WTC11 (cell line): ENCODE data around the gene AK8.

Experiments used
- AFF4 ChIP-seq: sonication (generic); formaldehyde crosslinking; IDR thresholded peaks from 2 replicates; pipeline ENCODE4 v1.8.1; 2023; ENCODE audit warnings: mild to moderate bottlenecking, missing genetic modification reagents, borderline replicate concordance
- ATF2 ChIP-seq: sonication (generic); formaldehyde crosslinking; IDR thresholded peaks from 2 replicates; pipeline ENCODE4 v1.8.1; 2022; ENCODE audit warnings: low read depth, missing genetic modification reagents, borderline replicate concordance
- CTCF ChIP-seq: fragments of 200-600 bp; IDR thresholded peaks from 2 replicates; pipeline ENCODE4 v1.8.0; 2022; ENCODE audit warnings: antibody characterized with exemption
- ETV6 ChIP-seq: sonication (generic); formaldehyde crosslinking; IDR thresholded peaks from 2 replicates; pipeline ENCODE4 v1.8.1; 2022; ENCODE audit warnings: mild to moderate bottlenecking, missing genetic modification reagents
- IRF1 ChIP-seq: sonication (generic); formaldehyde crosslinking; IDR thresholded peaks from 2 replicates; pipeline ENCODE4 v1.8.0; 2023; ENCODE audit warnings: missing genetic modification reagents
- IRF2 ChIP-seq: sonication (generic); formaldehyde crosslinking; IDR thresholded peaks from 2 replicates; pipeline ENCODE4 v1.8.0; 2022; ENCODE audit warnings: low read depth, missing genetic modification reagents, borderline replicate concordance
- MLX ChIP-seq: sonication (generic); formaldehyde crosslinking; IDR thresholded peaks from 2 replicates; pipeline ENCODE4 v1.8.1; 2023; ENCODE audit warnings: mild to moderate bottlenecking, missing genetic modification reagents, moderate library complexity
- MXD4 ChIP-seq: fragments of 250-450 bp; sonication (Bioruptor Pico); IDR thresholded peaks from 2 replicates; pipeline ENCODE4 v1.8.0; 2021; ENCODE audit warnings: mild to moderate bottlenecking, moderate library complexity, borderline replicate concordance
- SP1 ChIP-seq: sonication (generic); formaldehyde crosslinking; conservative IDR thresholded peaks from 2 replicates; pipeline ENCODE4 v1.8.1; 2022; ENCODE audit warnings: missing genetic modification reagents
- USF2 ChIP-seq: sonication (generic); formaldehyde crosslinking; IDR thresholded peaks from 2 replicates; pipeline ENCODE4 v1.8.1; 2023; ENCODE audit warnings: mild to moderate bottlenecking, missing genetic modification reagents, moderate library complexity
- ZNF671 ChIP-seq: fragments of 250-450 bp; sonication (Bioruptor Pico); IDR thresholded peaks from 2 replicates; pipeline ENCODE4 v1.8.0; 2021; ENCODE audit warnings: mild to moderate bottlenecking
- ZSCAN18 ChIP-seq: fragments of 250-450 bp; sonication (Bioruptor Pico); IDR thresholded peaks from 2 replicates; pipeline ENCODE4 v2.1.2; 2022; ENCODE audit warnings: mild to moderate bottlenecking, moderate library complexity

- no peak for TF ChIP-seq CTCF
- TF ChIP-seq ZNF671, result no peak
- no peak for TF ChIP-seq ATF2 (CRISPR knock-in tag)
- TF ChIP-seq MLX (CRISPR knock-in tag), result no peak
- no peak for TF ChIP-seq SP1 (CRISPR knock-in tag)
- no peak for TF ChIP-seq USF2 (CRISPR knock-in tag)
- no peak for TF ChIP-seq ZSCAN18
- TF ChIP-seq MXD4 (CRISPR knock-in tag), result no peak
- no peak for TF ChIP-seq AFF4 (CRISPR knock-in tag)
- TF ChIP-seq IRF2, result no peak
- TF ChIP-seq IRF1 (CRISPR knock-in tag), result no peak
- TF ChIP-seq ETV6, result no peak
Observed at GRCh38 chr9:132761602-132762001, 116.5 kb downstream of the AK8 start.
